Prostate gland (tissue), 2 donors: ENCODE data around the gene ATG7.

ENCODE experiments used
- POLR2A ChIP-seq: fragments of 450-650 bp; IDR thresholded peaks from one replicate; pipeline ENCODE4 v1.6.1; 2016; ENCODE audit warnings: antibody characterized with exemption, mild to moderate bottlenecking
- POLR2AphosphoS5 ChIP-seq: sonication (generic); formaldehyde crosslinking; IDR thresholded peaks from one replicate; pipeline ENCODE4 v1.6.1; 2017; ENCODE audit warnings: antibody characterized with exemption
- TF ChIP-seq, protein P1 (sequence below), 4 experiments: fragments of 200-600 bp in 2 of 4; fragments of 450-650 bp in 2 of 4; sonication (generic) in 2 of 4; IDR thresholded peaks; 1 replicate in 3 of 4; 2 replicates in 1 of 4; pipeline ENCODE4 v1.5.1; 2016 to 2019; ENCODE audit warnings: antibody characterized with exemption in 4 of 4, mild to moderate bottlenecking in 2 of 4, moderate library complexity in 2 of 4

DNA sequence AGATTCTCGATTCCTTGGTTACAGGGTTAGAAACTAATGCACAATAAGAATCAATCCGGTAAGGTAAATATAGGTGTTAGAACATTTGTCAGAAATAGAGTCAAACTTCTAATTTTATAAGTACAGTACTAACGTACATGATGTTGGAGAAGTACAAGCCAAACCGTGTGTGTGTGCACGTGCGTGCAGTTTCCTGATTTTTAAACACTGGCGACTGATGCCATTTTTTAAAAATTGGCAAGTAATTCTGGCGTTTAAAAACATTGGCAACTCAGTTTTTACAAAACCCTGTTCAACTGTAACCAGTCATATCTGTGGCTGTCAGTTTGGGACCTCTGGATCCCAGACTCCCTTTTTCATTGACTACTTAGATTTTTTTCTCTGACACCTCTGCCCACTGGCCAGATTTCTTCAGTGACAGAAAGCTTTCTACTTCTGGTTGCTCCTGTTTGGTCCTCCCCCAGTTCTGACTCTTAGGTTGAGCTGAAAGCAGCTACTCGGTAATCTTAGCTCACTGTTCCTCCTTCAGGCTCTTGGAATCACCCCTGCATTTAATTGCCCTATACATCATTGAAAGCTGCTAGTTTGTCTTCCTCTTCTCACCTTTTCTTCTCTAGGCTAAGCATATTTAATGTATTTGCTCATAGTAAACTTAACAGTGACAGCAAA is 843 bp downstream of the ATG7 start:
- TF ChIP-seq, protein P1, sequence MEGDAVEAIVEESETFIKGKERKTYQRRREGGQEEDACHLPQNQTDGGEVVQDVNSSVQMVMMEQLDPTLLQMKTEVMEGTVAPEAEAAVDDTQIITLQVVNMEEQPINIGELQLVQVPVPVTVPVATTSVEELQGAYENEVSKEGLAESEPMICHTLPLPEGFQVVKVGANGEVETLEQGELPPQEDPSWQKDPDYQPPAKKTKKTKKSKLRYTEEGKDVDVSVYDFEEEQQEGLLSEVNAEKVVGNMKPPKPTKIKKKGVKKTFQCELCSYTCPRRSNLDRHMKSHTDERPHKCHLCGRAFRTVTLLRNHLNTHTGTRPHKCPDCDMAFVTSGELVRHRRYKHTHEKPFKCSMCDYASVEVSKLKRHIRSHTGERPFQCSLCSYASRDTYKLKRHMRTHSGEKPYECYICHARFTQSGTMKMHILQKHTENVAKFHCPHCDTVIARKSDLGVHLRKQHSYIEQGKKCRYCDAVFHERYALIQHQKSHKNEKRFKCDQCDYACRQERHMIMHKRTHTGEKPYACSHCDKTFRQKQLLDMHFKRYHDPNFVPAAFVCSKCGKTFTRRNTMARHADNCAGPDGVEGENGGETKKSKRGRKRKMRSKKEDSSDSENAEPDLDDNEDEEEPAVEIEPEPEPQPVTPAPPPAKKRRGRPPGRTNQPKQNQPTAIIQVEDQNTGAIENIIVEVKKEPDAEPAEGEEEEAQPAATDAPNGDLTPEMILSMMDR (IDR thresholded peaks at IDR 0.05): no peak
- TF ChIP-seq POLR2A (no peak), POLR2AphosphoS5 (no peak)
